ENCODE results near the gene ACACB. TPM values are rescaled to one million over a fixed set of nuclear protein-coding genes. Genes with fewer than 3 reads are reported as not detected.

Gene ACACB
- polyA plus RNA-seq, 1 donor from 2014 or later, result 0.22 TPM

GRCh38 chr12:109192358-109192757 lies 76.0 kb downstream of the ACACB start:
- no peak overlapping the region for H3K4me2 ChIP-seq (ENCODE audit: low read length)

GRCh38 chr12:109193896-109194295 lies 77.5 kb downstream of the ACACB start:
- TF ChIP-seq TAF1 (IDR thresholded peaks at IDR 0.05; ENCODE audit: low read depth) (no peak), POLR2AphosphoS5 (IDR thresholded peaks at IDR 0.05) (no peak)
- Histone ChIP-seq H3K4me3 (ENCODE audit: low read length) (no peak overlapping the region), H3K79me2 (replicated peaks; ENCODE audit: insufficient read depth, low read length) (no peaks in the 10 kb centered on the region), H3K27ac (ENCODE audit: low read length) (no peak overlapping the region), H3K9me3 (ENCODE audit: low read length) (no peaks in the 10 kb centered on the region), H3K27me3 (ENCODE audit: insufficient read depth, low read depth, low read length) (no peaks in the 10 kb centered on the region), H3K9me2 (ENCODE audit: insufficient read depth, low read length) (no peaks in the 10 kb centered on the region), H3K9ac (ENCODE audit: low read length) (no peak overlapping the region), H2AFZ (ENCODE audit: low read depth, low read length) (no peak overlapping the region), H3K4me2 (ENCODE audit: low read length) (no peak overlapping the region), H3F3A (ENCODE audit: insufficient read depth, low read length, poor library complexity, severe bottlenecking) (no peaks in the 10 kb centered on the region), H4K20me1 (ENCODE audit: insufficient read depth) (no peaks in the 10 kb centered on the region), H3K36me3 (ENCODE audit: insufficient read depth, low read length) (no peaks in the 10 kb centered on the region)

More at GRCh38 chr12:109192358-109192757, 76.0 kb downstream of the ACACB start:
- Histone ChIP-seq H3K9me2 (ENCODE audit: insufficient read depth, low read length) (no peaks in the 10 kb centered on the region), H3K27ac (ENCODE audit: low read length) (no peak overlapping the region), H3K27me3 (ENCODE audit: insufficient read depth, low read depth, low read length) (no peaks in the 10 kb centered on the region), H2AFZ (ENCODE audit: low read depth, low read length) (no peak overlapping the region), H3K36me3 (ENCODE audit: insufficient read depth, low read length) (no peaks in the 10 kb centered on the region), H4K20me1 (ENCODE audit: insufficient read depth) (no peaks in the 10 kb centered on the region), H3K4me3 (ENCODE audit: low read length) (no peak overlapping the region), H3F3A (ENCODE audit: insufficient read depth, low read length, poor library complexity, severe bottlenecking) (no peaks in the 10 kb centered on the region), H3K9ac (ENCODE audit: low read length) (no peak overlapping the region), H3K9me3 (ENCODE audit: low read length) (no peaks in the 10 kb centered on the region), H3K79me2 (replicated peaks; ENCODE audit: insufficient read depth, low read length) (no peaks in the 10 kb centered on the region)
- TF ChIP-seq RAD21 (conservative IDR thresholded peaks at IDR 0.05), result no peak

DNA sequence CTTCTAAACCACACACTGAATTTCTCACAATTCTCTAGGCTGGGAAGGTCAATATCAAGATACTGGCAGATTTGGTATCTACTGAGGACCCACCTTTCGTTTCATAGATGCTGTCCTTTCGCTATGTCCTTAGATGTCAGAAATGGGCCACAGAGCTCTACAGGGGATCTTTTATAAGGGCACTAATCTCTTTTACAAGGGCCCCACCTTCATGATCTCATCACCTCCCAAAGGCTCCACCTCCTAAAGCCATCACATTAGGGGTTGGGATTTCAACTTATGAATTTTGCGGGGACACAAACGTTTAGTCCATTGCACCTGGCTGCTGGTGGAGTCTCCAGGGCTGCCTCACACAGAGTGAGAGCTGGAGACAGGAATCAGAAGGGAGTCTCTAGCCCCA lies 79.9 kb downstream of the ACACB start:
- H3K9me3 ChIP-seq (ENCODE audit: low read length), result no peaks in the 10 kb centered on the region
- no peaks in the 10 kb centered on the region for H4K20me1 ChIP-seq (ENCODE audit: insufficient read depth)
- no peak overlapping the region for H3K4me3 ChIP-seq (ENCODE audit: low read length)
- no peak overlapping the region for H2AFZ ChIP-seq (ENCODE audit: low read depth, low read length)
- no peak overlapping the region for H3K4me2 ChIP-seq (ENCODE audit: low read length)
- no peaks in the 10 kb centered on the region for H3F3A ChIP-seq (ENCODE audit: insufficient read depth, low read length, poor library complexity, severe bottlenecking)
- H3K79me2 ChIP-seq (replicated peaks; ENCODE audit: insufficient read depth, low read length), result no peaks in the 10 kb centered on the region
- H3K36me3 ChIP-seq (ENCODE audit: insufficient read depth, low read length), result no peaks in the 10 kb centered on the region
- H3K9me2 ChIP-seq (ENCODE audit: insufficient read depth, low read length), result no peaks in the 10 kb centered on the region
- no peaks in the 10 kb centered on the region for H3K27me3 ChIP-seq (ENCODE audit: insufficient read depth, low read depth, low read length)
- no peak for TF ChIP-seq POLR2AphosphoS5 (IDR thresholded peaks at IDR 0.05)
- no peak for TF ChIP-seq TAF1 (IDR thresholded peaks at IDR 0.05; ENCODE audit: low read depth)
- TF ChIP-seq EP300 (conservative IDR thresholded peaks at IDR 0.05; ENCODE audit: poor library complexity, severe bottlenecking), result no peak
- TF ChIP-seq EZH2 (IDR thresholded peaks at IDR 0.05; ENCODE audit: borderline replicate concordance, insufficient read depth, low read length, poor library complexity, severe bottlenecking), result no peak
- no peak for TF ChIP-seq MXI1 (conservative IDR thresholded peaks at IDR 0.05; ENCODE audit: poor library complexity, severe bottlenecking)
- TF ChIP-seq REST (IDR thresholded peaks at IDR 0.05; ENCODE audit: borderline replicate concordance), result no peak
- no peak for TF ChIP-seq RAD21 (conservative IDR thresholded peaks at IDR 0.05)
- no peak for TF ChIP-seq CTCF (IDR thresholded peaks at IDR 0.05; ENCODE audit: poor library complexity, severe bottlenecking)
- H3K27ac ChIP-seq (ENCODE audit: low read length), result no peak overlapping the region
- H3K9ac ChIP-seq (ENCODE audit: low read length), result no peak overlapping the region

All from neural cell (in vitro differentiated cells).